HG02884 (cell line): ENCODE measurements around the gene ZBTB32.

Experiments
- ATAC-seq: cut with Tn5 transposase; IDR thresholded peaks from one replicate; pipeline ENCODE4 v1.9.1; 2021; ENCODE audit warnings: mild to moderate bottlenecking, moderate library complexity; ENCODE audit not compliant: unreplicated experiment

ZBTB32 gene

DNA sequence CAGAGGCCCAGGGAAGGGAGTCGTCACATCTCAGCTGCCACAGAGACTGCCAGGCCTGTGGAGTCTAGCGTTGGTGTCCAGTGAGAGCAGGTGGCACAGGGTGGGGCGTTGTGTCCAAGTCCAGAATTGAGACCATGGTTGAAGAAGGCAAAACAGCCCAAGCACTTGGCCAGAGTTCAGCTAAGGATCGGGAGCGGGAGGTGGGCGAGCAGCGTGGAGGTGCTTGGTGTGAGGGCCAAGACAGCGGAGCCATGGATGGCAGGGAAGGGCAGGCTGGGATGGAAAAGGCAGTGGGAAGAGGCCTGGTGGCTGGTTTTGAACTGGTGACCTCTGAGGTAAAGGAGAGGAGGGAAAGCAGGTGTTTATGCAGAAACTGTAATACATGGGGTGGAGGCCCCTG lies 29.9 kb downstream of the ZBTB32 start:
- ATAC-seq, result no peak

DNA sequence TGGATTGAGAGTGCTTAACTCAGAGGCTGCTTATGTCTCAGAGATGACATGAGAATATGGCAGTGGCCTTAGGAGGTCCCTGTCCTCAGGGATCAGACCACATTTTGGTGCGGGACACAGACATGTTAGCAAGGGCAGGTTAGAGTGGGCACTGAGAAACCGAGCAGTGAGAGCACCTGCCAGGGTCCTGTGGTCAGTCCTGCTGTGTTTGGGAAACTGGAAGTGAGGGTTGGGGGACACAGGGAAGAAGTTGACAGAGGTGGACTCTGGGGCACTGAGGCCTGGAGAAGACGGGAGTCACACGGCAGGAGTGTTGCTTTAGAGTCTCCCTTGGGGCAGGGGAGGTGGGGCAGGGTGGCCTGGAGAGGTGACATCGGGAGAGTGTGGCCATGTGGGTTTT lies 30.5 kb downstream of the ZBTB32 start:
- no peak for ATAC-seq

DNA sequence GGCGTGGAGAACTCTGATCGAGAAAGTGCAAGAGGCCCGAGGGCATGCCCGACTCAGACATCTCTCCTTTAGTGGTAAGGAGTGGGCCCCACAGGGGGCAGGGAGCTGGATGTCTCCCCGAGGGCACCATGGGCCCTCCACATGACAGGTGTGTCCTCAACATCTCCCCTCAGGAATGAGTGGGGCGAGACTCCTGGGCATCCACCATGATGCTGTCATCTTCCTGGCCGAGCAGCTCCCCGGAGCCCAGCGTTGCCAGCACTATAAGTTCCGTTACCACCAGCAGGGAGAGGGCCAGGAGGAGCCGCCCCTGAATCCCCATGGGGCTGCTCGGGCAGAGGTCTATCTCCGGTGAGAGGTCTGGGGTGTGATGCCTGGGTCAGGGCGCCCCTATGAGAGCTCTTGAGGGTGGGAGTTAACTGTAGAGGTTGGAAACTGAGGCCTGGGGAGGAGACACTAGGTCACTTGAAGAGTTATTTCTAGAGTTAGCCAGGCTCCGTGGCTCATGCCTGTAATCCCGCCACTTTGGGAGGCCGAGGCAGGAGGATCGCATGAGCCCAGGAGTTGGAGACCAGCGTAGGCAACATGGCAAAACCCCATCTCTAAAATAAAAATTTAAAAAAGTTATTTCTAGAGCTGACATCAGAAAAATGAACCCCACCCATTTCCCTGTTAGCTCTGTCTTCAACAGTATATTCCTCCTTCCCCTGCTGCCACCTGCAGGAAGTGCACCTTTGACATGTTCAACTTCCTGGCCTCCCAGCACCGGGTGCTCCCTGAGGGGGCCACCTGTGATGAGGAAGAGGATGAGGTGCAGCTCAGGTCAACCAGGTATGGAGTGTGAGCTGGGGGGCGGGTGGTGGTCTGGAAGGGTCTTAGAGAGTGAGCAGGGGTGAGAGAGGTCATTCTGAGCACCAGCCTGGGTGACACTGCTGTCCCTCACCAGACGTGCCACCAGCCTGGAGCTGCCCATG lies 32.8 kb downstream of the ZBTB32 start:
- no peak for ATAC-seq

DNA sequence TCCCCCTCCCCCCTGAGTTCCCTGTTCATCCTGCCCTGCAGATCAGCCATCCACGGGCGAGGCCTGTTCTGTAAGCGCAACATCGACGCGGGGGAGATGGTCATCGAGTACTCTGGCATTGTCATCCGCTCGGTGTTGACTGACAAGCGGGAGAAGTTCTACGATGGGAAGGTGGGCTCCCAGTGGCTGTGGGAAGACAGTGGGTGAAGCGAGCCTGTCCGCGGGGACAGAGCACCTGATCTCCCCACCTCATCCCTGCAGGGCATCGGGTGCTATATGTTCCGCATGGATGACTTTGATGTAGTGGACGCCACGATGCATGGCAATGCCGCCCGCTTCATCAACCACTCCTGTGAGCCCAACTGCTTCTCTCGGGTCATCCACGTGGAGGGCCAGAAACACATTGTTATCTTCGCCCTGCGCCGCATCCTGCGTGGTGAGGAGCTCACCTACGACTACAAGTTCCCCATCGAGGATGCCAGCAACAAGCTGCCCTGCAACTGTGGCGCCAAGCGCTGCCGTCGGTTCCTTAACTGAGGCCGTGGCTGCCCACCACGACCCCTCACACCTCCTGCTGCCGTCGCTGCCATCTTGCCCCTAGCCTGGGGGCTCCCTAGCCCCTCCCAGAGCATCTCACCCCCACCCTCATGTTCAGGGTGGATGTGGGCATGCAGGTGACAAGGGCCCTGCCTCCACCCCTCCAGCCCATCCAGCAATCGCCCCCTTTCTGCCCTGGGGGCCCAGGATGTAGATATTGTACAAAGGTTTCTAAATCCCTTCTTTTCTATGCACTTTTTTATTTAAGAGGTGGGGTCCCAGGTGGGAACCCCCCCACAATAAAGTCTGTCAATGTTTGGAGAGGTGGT lies 33.9 kb downstream of the ZBTB32 start:
- no peak for ATAC-seq

DNA sequence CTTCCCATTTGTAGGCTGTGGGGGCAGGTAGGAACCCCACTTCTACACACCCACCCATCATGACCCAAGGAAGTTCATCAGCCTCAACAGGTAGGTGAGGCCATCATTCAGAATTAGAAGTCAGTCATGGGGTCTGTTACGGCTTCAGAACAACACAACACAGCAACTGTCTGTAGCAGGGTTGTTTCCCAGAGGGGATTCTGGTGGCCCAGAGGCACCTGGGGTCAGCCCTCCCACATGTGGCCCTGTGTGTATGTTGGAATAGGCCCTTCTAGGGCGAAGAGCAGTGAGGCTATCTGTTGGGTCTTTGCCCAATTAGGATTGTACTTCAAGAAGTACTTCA lies 34.5 kb downstream of the ZBTB32 start:
- no peak for ATAC-seq

DNA sequence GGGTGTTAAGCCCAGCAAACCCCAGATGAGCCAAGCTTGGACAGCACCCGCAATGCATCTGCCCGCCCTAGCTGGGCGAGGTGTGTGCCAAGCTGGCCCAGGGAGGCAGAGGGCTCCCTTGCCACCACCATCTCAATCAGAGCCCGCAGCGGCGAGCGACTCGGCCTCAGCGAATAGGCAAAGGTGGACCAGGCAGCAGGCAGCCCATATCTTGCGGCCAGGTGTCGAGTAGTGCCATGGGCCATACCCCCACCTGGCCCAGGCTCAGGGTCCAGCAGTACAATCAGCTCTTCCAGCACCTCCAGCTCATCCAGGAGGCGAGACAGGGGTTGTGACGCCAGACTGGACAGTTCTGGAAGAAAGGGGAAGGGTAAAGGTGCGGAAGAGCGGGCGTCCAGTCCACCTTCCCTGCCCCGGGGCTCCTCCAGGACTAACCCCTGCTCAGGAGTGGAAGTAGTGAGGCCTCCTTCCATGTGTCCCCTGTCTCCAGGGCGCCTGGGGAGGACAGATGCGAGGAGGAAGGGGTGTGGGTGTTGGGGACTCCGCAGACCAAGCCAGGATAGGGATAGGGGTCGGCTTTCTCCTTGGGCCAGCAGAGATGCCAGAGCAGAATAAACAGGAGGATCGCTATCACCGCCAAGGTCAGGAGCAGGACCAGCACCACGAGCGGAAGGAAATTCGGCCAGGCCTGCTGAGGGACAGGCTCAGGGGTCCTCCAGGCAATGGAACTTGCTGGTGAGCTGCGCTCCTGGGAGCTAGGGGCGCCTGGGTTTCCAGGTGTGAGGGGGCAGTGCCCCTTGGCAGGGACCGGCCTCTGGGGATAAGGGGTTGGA lies 35.1 kb downstream of the ZBTB32 start:
- no peak for ATAC-seq

DNA sequence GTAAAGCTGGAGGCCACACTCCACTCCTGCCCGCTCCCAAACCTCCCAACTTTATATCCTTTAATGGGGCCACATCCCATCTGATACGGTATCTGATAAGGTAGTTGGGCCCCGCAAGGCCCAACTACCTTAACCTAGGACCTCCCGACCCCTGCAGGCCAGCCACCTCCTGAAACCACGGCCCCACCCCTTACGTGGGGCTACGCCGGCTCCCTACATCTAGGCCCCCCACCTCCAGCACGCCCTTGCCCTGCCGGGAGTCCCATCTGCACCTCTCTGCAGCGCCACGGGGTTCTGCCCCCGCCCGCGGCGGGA lies 35.7 kb downstream of the ZBTB32 start:
- ATAC-seq, result no peak

DNA sequence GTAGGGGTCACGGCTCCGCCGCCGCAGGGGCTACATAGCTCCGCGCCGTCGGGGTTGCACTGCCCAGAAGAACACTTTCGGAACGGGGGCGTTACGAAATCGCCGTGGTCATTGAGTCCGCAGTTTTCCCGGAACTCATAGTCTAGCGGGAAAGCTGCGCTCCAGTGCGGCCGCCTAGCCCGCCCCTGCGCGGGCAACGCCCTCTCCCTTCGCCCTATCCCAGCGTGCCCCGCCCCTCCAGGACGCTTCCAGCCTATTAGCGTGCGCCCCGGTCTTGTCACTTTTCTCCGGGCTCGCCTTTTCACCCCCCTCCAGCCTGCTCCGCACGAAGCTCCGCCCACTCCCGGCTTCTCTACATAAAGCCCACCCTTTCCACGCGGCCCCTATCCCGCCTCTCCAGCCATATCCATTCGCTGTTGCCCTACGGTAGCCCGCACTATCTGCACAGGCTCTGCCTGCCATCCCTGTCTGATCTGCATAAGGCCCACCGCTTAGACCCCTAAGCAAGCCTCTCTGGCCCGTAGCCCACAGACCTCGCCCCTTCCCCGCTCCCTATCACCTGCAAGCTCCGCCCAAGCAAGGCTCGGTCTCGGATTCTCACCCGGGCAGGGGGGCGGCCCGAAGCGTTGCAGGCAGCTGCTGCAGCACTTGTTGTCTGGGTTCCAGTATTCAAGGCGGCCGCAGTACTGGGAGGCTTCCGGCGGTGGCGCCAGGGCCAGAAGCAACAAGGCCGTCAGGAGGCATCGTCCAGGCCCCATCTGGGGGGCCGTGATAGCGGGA lies 36.3 kb downstream of the ZBTB32 start:
- ATAC-seq, result peak; percentile 48

DNA sequence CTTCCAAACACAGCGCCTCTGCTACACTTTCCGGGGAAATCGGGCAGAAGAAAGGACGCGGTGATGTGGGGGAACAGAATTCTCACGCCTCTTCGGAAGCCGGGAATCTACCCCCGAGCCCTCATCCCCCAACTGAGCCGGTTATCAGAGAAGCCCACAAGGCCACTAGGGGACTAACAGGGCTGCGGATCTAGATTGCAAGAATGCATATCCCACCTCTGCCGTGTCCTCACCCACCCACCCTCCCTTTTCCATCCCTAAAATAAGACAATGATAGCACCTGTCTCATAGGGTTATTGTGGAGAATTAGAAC lies 36.8 kb downstream of the ZBTB32 start:
- no peak for ATAC-seq

DNA sequence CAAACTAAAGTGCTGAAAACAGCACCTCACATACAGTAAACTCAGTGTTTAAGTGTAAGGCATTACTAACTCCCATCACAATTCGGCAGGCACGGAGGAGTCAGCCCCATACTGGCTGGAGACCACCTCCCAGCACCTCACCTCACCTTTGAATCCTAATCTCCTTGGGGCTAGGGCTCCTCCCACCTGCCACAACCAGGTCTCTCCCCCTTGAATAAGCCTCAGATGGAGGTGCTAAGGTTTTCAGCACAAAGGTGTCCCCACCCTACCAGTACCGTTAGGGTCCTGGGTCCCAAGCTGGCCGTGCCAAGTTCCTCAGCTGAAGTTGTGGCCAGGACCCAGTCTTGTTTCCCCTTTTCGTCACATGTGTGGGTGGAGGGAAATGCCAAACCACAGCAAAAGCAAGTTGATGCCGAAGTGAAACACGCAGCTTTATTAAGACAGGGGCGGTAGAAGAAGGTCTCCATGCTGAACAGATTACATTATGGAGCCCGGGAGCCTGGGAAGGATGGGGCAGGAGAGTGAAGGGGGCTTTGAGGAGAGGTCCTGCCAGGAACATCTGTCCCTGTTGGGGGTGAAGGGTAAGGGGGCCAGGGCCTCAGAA lies 37.9 kb downstream of the ZBTB32 start, which contains the start of gene IGFLR1:
Gene IGFLR1, minus strand, starts transcription at position 332 of the 604 bp plus-strand sequence. CDS start 1,272 bp downstream, outside the sequence.
- ATAC-seq, result no peak

DNA sequence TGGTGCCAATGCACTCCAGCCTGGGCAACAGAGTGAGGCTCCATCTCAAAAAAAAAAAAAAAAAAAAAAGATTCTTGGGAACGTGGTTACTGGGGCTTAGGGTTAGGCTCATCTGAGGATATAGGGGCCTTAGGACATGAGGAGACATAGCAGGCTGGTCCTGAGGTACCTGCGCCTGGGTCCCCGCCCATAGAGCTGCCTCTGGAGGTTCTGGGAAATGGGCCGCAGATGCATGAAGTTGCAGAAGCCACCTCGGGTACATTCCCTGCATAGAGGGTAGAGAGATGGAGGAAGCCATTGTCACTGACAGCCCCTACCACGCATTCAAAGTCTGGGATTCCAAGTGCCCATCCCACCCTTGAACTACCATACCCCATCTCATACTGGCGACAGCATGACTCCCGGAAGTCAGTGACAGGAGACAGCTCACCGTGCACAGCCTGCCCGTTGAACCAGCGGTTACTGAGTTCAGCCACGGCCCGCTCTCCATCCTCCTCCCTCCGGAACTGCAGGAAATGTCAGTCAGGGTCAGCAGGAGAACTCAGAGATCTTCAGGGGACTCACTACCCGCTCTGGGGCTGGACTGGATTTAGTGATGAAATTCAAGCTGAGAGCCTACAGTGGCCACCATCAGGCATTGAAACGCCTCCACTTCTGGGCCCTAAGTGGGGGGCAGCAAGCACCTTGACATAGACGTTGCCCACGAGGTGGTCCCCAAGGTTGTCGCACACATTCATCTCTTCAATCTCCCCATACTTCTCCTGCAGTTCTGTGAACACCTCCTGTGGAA lies 39.5 kb downstream of the ZBTB32 start:
- no peak for ATAC-seq

DNA sequence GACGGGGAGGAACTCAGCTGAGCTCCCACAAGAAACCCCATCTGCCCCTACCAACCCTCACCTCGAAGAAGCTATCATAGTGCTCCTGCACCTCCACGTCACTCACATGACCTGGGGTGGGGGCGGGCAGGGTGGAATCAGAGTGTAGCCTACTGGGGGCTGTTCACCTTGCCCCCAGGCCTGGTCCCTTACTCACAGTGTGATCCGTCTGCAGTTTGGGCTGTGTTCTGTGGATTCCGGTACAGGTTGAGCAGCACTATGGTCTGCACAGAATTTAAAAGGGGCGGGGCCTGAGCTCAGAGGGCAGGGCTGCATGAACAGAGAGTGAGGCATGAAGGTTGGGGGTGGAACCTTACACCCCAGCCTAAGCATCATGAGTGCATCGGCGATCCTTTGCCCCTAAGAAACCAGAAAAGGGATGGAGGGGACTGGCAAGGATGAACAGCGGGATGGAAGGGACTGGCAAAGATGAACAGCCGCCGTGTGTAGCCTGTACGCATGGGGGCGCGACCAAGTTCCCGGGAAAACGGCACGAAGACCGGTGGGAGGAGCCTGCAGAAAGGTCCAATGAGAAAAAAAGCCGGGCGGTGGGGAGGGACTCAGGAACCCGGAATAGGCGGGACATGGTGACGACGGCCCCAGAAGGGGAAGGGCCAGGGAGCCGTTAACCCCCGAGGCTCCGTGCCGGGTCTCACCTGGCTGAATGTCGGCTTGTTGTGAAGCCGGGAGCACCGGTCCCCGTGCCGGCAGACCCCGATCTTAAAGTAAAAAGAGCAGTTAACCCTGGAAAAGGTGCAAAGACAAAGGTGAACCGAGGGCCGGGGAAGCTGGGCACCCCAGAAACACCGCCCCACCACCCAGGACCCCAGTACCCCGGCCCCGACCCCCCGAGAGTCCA lies 40.3 kb downstream of the ZBTB32 start:
- ATAC-seq, result peak; percentile 34

DNA sequence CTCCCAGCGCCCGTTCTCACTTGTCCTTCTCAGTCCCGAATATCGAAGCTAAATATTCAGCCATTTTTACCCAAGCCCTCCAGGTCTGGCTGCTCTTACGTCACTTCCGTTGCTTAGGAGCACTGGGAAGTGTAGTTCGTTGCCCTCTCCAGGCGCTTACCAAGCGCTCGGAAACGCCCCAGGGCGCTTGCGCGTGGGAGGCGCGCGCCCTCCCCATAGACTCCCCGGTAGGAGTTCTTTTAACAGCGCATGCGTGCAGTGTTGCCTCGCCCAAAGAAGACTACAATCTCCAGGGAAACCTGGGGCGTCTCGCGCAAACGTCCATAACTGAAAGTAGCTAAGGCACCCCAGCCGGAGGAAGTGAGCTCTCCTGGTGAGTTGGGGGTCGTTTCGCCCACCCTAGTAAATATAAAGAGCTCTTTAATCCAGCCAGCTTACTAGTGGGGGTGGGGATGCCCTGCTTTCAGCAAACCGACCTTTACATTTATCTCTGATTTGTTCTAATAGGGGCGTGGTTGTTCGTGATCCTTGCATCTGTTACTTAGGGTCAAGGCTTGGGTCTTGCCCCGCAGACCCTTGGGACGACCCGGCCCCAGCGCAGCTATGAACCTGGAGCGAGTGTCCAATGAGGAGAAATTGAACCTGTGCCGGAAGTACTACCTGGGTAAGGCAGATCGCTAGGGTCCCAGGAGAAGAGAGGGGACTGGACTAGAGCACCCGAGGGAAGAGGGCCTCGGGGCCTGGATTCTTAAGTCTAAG lies 41.1 kb downstream of the ZBTB32 start, which contains the start of the genes PSENEN and U2AF1L4:
Gene PSENEN, plus strand, starts transcription at position 324 of the 759 bp plus-strand sequence. Its CDS starts 280 bp downstream, at position 604.
Gene U2AF1L4, minus strand, starts transcription at position 91 of the 759 bp plus-strand sequence. Its CDS starts 27 bp downstream, at position 64.
- ATAC-seq, result peak; percentile 30

DNA sequence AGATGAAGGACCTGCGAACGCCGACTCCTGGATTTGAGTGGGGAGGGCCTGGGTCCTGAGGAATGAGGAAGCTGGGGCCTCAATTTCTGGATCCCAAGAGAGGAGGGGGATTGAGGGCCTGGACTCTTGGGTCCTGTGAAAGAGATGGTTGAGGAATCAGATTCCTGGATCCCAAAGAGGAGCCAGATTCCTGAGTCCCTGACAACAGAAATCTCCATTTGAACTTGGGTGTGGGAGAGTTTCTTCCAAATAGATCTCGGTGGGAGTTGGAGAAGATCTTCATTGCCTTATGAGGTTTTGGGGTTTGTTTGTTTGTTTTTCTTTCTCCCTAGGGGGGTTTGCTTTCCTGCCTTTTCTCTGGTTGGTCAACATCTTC lies 41.7 kb downstream of the ZBTB32 start:
- no peak for ATAC-seq

DNA sequence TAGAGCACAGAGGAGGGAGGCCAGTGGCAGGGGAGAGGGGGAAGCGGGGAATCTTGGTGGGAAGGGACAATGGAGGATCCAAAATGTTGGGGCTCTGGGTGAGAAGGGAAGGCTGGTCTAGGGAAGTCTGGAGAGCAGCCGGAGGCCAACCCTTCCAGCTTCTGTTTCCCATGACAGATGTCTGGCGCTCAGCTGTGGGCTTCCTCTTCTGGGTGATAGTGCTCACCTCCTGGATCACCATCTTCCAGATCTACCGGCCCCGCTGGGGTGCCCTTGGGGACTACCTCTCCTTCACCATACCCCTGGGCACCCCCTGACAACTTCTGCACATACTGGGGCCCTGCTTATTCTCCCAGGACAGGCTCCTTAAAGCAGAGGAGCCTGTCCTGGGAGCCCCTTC lies 42.2 kb downstream of the ZBTB32 start:
- ATAC-seq, result no peak

DNA sequence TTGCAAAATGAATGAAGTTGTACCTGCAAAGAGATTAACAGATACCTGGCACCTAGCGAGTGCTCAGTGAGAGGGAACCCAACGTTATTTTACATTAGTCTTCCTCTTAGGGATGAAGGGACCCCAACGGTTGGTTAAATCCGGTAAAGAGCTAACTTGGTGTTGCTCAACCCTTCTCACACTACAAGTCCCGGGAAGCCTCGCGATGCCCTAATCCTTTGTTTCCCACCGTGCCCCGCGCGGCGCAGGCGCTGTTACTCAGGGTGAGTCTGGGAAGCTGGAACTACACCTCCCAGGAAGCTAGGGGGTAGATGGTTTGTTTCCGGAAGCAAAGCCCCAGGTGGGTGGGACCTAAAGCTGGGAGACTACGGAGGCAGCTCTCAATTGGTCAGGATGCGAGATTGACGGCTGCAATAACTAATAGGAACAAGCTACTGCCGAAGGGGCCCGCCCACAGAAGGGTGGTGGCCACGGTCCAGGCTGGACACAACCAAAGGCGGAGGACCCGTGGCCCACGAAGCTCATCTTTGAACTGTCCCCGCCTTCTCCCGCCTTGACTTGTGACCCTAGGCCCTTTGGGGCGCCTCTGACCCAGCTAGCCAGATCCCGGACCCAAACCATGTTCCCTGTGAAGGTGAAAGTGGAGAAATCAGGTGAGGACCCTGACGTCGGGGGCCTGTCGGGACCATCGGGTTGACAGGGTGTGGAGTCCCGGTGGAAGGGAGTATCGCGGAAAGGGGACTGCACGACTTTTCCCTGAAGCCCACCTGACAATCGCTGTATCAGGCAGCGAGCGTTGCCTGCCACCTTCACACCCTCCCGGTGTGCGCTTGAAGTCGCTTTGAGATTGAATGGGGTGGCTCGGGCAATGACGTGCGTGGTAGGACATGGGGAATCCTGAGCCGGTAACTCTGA lies 44.0 kb downstream of the ZBTB32 start, which contains the start of gene LIN37:
Gene LIN37, plus strand, starts transcription at position 471 of the 915 bp plus-strand sequence. Its CDS starts 149 bp downstream, at position 620.
- peak; percentile 58 for ATAC-seq
